ENCODE results near the gene CADPS. TPM values are rescaled to one million over a fixed set of nuclear protein-coding genes. Genes with fewer than 3 reads are reported as not detected.

CADPS gene
- total and polyA plus RNA-seq, 2 experiments from 2014 or later = 2.8 to 8.1 TPM

DNA sequence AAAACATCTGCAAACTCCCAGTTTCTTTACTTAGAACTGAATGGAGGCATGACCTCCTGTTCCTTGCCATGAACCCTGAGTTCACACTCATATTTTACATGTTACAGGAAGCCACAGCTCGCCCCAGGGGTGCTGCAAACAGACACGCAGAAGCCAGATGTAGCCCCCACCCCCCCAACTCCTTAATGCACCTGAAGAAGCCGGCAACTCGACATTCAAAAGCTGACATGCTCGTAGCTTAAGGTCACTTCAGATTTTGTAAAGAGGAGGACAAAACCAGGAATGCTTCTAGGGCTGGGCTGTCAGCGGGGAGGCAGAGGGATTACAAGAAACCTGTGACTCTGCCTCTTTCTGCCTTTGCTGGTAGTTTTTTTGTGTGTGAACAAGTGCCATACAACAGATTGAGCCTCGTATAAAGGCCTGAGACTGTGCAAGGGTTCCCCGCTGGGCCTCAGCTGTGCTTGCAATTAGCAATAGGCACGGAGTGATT is 459.9 kb downstream of the CADPS start:
- DNase-seq (ENCODE audit: low spot score) = no peak
- Histone ChIP-seq H3K79me2 (no peaks in the 10 kb centered on the region), H3K4me2 (no peak overlapping the region), H3K4me1 (ENCODE audit: insufficient read depth) (no peaks in the 10 kb centered on the region), H3K9me2 (replicated peaks; ENCODE audit: insufficient read depth) (no peaks in the 10 kb centered on the region), H3K36me3 (replicated peaks; ENCODE audit: insufficient read depth, low read depth) (no peaks in the 10 kb centered on the region), H2AFZ (no peak overlapping the region), H3K9me3 (ENCODE audit: low read depth) (no peaks in the 10 kb centered on the region), H3K27ac (no peak overlapping the region), H4K20me1 (ENCODE audit: insufficient read depth, poor library complexity, severe bottlenecking) (no peaks in the 10 kb centered on the region), H3K4me3 (no peak overlapping the region), H3K27me3 (peaks cover 4% of the 10 kb centered on the region)
- WGBS (ENCODE audit: low lambda C conversion rate, missing lambda C conversion rate) = 41% methylated on average over 9 of the region's 9 CpGs
- TF ChIP-seq, protein P1, sequence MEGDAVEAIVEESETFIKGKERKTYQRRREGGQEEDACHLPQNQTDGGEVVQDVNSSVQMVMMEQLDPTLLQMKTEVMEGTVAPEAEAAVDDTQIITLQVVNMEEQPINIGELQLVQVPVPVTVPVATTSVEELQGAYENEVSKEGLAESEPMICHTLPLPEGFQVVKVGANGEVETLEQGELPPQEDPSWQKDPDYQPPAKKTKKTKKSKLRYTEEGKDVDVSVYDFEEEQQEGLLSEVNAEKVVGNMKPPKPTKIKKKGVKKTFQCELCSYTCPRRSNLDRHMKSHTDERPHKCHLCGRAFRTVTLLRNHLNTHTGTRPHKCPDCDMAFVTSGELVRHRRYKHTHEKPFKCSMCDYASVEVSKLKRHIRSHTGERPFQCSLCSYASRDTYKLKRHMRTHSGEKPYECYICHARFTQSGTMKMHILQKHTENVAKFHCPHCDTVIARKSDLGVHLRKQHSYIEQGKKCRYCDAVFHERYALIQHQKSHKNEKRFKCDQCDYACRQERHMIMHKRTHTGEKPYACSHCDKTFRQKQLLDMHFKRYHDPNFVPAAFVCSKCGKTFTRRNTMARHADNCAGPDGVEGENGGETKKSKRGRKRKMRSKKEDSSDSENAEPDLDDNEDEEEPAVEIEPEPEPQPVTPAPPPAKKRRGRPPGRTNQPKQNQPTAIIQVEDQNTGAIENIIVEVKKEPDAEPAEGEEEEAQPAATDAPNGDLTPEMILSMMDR (IDR thresholded peaks at IDR 0.05; ENCODE audit: poor library complexity) = no peak
- TF ChIP-seq EZH2phosphoT487 (IDR thresholded peaks at IDR 0.05; ENCODE audit: low read depth, severe bottlenecking, unreplicated experiment) (no peak), EZH2 (IDR thresholded peaks at IDR 0.05; ENCODE audit: borderline replicate concordance) (no peak)

DNA sequence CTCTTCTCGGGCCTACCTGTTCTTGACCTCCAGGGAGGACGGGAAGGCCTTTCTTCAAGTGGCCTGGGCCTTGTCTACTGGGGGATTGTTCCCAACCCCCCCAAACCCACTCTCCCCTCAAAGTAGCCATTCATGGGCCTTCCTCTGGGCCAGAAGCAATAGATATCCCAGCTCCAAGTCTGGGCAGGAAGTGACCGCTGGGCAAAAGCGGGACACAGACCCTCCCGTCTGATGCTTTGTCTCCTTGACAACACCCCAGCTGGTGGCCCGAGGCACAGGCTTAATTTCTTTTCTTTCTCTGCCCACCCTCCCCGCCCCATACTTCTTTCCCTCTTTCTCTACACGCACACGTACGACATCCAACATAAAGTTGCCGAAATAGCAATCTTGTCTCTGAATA is 460.4 kb downstream of the CADPS start:
- H3K27ac ChIP-seq = no peak overlapping the region
- H3K4me1 ChIP-seq (ENCODE audit: insufficient read depth) = no peaks in the 10 kb centered on the region
- 72% methylated on average over 11 of the region's 11 CpGs for WGBS (ENCODE audit: low lambda C conversion rate, missing lambda C conversion rate)
- H4K20me1 ChIP-seq (ENCODE audit: insufficient read depth, poor library complexity, severe bottlenecking) = no peaks in the 10 kb centered on the region
- TF ChIP-seq EZH2 (IDR thresholded peaks at IDR 0.05; ENCODE audit: borderline replicate concordance) (no peak), EZH2phosphoT487 (IDR thresholded peaks at IDR 0.05; ENCODE audit: low read depth, severe bottlenecking, unreplicated experiment) (no peak)
- no peak overlapping the region for H3K4me2 ChIP-seq
- H3K79me2 ChIP-seq = no peaks in the 10 kb centered on the region
- H2AFZ ChIP-seq = no peak overlapping the region
- no peaks in the 10 kb centered on the region for H3K9me2 ChIP-seq (replicated peaks; ENCODE audit: insufficient read depth)
- peaks cover 4% of the 10 kb centered on the region for H3K27me3 ChIP-seq
- no peak for DNase-seq (ENCODE audit: low spot score)
- H3K4me3 ChIP-seq = no peak overlapping the region
- H3K9me3 ChIP-seq (ENCODE audit: low read depth) = no peaks in the 10 kb centered on the region
- no peaks in the 10 kb centered on the region for H3K36me3 ChIP-seq (replicated peaks; ENCODE audit: insufficient read depth, low read depth)

DNA sequence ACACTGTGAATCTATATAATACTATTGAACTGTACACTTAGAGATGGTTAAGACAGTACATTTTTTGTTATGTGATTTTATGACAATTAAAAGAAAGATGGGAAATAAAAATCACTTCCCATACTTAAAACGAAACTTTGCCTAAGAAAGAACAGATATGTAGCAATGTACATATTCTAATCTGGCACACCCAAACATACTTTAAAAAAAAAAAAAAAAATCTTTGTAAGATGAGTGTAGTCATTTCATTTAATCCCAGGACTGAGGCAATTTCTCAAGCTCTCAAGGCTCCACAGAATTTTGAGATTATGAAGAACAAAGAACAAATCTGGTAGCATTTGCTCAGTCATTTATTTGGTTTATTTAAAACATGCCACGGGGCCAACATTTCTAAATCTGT is 461.5 kb downstream of the CADPS start:
- H4K20me1 ChIP-seq (ENCODE audit: insufficient read depth, poor library complexity, severe bottlenecking) = no peaks in the 10 kb centered on the region
- no peaks in the 10 kb centered on the region for H3K9me3 ChIP-seq (ENCODE audit: low read depth)
- no peaks in the 10 kb centered on the region for H3K4me1 ChIP-seq (ENCODE audit: insufficient read depth)
- TF ChIP-seq EZH2 (IDR thresholded peaks at IDR 0.05; ENCODE audit: borderline replicate concordance) (no peak), EZH2phosphoT487 (IDR thresholded peaks at IDR 0.05; ENCODE audit: low read depth, severe bottlenecking, unreplicated experiment) (no peak)
- TF ChIP-seq, protein P1 (IDR thresholded peaks at IDR 0.05; ENCODE audit: poor library complexity) = no peak
- no peak overlapping the region for H3K4me3 ChIP-seq
- no peak overlapping the region for H3K4me2 ChIP-seq
- H2AFZ ChIP-seq = no peak overlapping the region
- no peak for DNase-seq (ENCODE audit: low spot score)
- peaks cover 4% of the 10 kb centered on the region for H3K27me3 ChIP-seq
- 82% methylated on average over 2 of the region's 2 CpGs for WGBS (ENCODE audit: low lambda C conversion rate, missing lambda C conversion rate)
- H3K36me3 ChIP-seq (replicated peaks; ENCODE audit: insufficient read depth, low read depth) = no peaks in the 10 kb centered on the region
- no peak overlapping the region for H3K27ac ChIP-seq
- H3K9me2 ChIP-seq (replicated peaks; ENCODE audit: insufficient read depth) = no peaks in the 10 kb centered on the region
- H3K79me2 ChIP-seq = no peaks in the 10 kb centered on the region

DNA sequence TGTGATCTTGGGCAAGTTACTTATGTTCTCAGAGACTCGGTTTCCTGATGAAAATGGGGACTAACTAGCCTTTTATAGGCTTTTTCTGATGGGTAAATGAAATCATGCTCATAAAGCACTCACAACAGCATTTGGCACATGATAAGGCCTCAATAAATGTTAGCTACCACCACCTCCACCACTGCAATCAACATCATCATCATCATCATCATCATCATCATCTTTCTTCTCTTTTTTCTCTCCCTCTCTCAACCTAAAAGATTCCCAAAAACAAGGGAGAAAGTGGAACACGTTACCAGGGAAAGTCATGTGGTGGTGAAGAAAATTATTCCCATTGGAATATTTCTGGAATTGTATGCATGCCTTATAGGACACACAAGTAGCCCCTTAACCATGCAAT is 468.3 kb downstream of the CADPS start:
- DNase-seq (ENCODE audit: low spot score) = no peak
- WGBS (ENCODE audit: low lambda C conversion rate, missing lambda C conversion rate) = 80% methylated on average over 2 of the region's 2 CpGs
- no peaks in the 10 kb centered on the region for H3K36me3 ChIP-seq (replicated peaks; ENCODE audit: insufficient read depth, low read depth)
- H3K4me3 ChIP-seq = no peak overlapping the region
- H3K4me1 ChIP-seq (ENCODE audit: insufficient read depth) = no peaks in the 10 kb centered on the region
- H3K9me2 ChIP-seq (replicated peaks; ENCODE audit: insufficient read depth) = no peaks in the 10 kb centered on the region
- no peak overlapping the region for H3K27ac ChIP-seq
- TF ChIP-seq, protein P1 (IDR thresholded peaks at IDR 0.05; ENCODE audit: poor library complexity) = no peak
- TF ChIP-seq EZH2phosphoT487 (IDR thresholded peaks at IDR 0.05; ENCODE audit: low read depth, severe bottlenecking, unreplicated experiment) (no peak), EZH2 (IDR thresholded peaks at IDR 0.05; ENCODE audit: borderline replicate concordance) (no peak)
- no peak overlapping the region for H2AFZ ChIP-seq
- no peak overlapping the region for H3K4me2 ChIP-seq
- H3K79me2 ChIP-seq = no peaks in the 10 kb centered on the region
- peaks cover 17% of the 10 kb centered on the region for H3K27me3 ChIP-seq
- no peaks in the 10 kb centered on the region for H3K9me3 ChIP-seq (ENCODE audit: low read depth)
- no peaks in the 10 kb centered on the region for H4K20me1 ChIP-seq (ENCODE audit: insufficient read depth, poor library complexity, severe bottlenecking)

Data from hepatocyte (in vitro differentiated cells).